HG03558 (cell line): ENCODE measurements around the gene DNAJC1.
"Not testable (repeated sequence)": the region's sequence is repeated elsewhere in the genome, so short reads cannot be mapped to it uniquely, and the experiment has no call there.

Source experiments
- ATAC-seq: cut with Tn5 transposase; IDR thresholded peaks from one replicate; pipeline ENCODE4 v1.9.1; 2021; ENCODE audit warnings: moderate number of reproducible peaks; ENCODE audit not compliant: unreplicated experiment; ENCODE audit errors: extremely low read depth

The DNAJC1 gene

GRCh38 chr10:21919906-21920305 is 83.6 kb downstream of the DNAJC1 start:
- ATAC-seq = no peak

DNA sequence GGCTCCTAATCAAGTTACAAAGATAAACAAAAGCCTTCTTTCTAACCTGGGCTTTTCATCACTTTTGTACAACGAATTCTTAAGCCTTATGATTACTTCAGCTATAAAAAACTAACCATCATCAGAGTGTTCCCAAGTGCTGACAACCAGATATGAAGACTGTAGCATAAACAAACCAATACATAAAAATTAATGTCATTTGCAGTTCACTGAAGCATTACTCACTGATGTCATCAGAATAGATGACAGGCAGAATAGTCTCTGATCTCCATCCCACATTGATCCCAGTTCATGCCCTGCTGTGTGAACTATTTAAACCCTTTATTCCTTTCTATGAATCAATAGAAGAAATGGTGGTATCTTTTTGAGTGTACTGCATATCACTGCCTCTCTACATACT is 84.4 kb downstream of the DNAJC1 start:
- ATAC-seq = no peak

DNA sequence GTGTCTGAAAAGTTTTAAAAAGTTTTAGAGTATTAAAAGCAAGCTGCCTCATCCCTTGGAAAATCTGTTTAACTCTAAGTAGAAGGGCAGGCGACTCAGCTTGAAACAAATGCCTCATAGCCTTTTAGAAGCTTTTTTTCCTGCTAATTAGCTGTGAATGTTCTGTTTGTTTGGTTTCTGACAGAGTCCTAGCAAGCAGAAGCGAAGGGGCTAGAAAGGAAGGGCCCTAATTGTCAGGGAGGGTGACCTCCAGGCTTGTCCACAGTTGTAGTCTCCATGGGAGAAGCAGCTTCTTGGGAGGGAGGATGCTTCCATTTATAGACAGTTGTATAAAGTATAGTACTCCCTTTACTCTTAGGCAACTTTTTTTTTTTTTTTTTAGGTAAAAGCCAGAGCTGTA is 90.9 kb downstream of the DNAJC1 start:
- no peak for ATAC-seq

DNA sequence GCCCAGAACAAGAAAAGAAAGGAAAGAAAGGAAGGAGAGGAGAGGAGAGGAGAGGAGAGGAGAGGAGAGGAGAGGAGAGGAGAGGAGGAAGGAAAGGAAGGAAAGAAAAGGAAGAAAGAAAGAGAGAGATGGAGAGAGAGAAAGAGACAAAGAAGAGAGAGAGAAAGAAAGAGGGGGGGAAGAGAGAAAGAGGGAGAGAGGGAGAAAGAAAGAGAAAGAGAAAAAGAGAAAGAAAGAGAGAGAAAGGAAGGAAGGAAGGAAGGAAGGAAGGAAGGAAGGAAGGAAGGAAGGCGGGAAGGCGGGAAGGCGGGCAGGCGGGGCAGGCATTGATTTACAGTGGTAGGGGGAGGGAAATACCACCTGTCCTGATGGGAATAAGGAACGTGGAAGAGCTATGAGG is 92.7 kb downstream of the DNAJC1 start:
- ATAC-seq = no peak

DNA sequence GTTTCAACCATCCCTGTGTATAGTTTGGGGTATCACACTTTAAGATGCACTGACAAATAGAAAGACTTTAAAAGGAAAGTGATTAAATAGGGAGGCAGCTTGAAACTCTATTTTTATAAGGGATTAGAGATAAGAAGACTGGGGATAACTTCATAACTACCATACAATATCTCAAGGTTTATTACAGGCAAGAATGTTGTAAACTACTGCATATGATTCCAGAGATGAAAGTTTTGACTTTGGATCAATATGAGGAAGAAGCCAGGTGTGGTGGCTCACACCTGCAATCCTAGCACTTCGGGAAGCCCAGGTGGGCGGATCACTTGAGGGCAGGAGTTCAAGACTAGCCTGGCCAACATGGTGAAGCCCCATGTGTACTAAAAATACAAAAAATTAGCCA is 96.1 kb downstream of the DNAJC1 start:
- no peak for ATAC-seq

- ATAC-seq = no peak
Observed at GRCh38 chr10:21904930-21905329, 98.6 kb downstream of the DNAJC1 start.

DNA sequence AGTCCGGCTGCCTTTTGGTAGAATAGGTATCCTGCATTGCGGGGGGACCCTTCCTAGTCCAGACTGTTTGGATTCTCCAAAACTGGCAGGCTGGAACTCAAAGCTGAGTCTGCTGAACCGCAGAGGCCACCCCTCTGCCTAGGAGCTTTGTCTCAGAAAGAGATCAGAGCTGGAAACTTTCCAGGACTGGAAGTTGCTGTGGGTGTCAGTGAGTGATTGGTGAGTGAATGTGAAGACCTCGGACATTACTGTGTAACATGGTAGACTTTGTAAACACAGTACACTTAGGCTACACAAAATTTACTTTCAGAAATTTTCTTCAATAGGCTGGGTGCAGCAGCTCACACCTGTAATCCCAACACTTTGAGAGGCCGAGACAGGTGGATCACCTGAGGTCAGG is 103.8 kb downstream of the DNAJC1 start:
- no peak for ATAC-seq

DNA sequence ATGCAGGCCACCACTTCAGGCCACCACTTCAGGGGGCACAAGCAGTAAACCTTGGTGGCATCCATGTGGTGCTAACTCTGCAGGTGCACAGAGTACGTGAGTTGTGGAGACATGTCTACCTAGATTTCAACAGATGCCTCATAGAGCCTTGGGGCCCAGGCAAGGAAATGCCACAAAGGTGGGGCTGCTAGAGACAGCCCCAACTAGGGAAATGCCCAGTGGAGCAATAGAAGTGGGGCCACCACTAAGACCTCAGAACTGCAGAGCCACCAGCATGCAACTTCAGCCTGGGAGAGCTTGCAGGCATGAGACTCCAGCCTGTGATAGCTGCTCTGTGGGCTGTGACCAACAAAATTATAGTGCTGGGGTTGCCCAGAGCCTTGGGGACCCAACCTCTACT is 107.6 kb downstream of the DNAJC1 start:
- ATAC-seq = no peak

GRCh38 chr10:21894648-21895342 is 108.7 kb downstream of the DNAJC1 start:
- no peak for ATAC-seq

GRCh38 chr10:21891439-21891838 is 112.1 kb downstream of the DNAJC1 start:
- ATAC-seq = no peak

- no peak for ATAC-seq
Observed at GRCh38 chr10:21889477-21890275, 113.9 kb downstream of the DNAJC1 start.

DNA sequence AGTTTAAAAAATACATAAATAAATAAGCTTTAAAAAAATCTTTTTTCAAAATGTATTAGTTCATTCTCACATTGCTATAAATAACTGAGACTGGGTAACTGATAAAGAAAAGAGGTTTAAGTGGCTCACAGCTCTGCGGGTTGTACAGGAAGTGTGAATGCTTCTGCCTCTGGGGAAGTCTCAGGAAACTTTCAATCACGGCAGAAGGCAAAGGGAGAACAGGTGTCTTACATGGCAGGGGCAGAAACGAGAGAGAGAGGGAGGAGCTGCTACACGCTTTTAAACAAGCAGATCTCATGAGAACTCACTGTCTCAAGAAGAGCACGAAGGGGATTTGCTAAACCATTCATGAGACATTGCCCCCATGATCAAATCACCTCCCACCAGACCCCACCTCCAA is 114.6 kb downstream of the DNAJC1 start:
- ATAC-seq = peak; percentile 93

DNA sequence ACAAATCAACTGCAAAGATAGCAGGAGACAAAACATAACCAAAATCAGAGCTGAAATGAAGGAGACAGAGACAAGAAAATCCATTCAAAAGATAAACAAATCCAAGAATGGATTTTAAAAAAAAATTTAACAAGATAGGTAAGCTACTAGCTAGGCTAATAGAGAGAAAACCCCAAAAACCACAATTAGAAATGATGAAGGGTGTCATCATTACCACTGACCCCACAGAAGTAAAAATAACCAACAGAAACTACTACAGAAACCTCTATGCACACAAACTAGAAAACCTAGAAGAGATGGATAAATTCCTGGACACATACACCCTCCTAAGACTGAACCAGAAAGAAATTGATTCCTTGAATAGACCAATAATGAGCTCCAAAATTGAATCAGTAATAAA is 117.6 kb downstream of the DNAJC1 start:
- ATAC-seq = no peak

DNA sequence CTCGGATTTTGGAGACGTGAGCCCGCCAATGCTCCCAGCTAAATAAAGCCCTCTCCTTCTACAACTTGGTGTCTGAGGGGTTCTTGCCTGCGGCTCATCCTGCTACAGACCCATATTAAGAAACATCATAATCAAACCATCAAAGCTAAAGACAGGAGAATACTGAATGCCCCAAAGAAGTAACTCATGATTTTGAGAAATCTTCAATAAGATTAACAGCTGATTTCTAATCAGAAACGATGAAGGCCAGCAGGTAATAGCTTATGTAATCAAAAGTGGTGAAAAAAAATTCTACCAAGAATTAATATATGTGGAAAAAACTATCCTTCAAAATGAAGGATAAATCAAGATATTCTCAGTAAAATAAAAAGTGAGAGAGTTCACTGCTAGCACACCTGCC is 130.3 kb downstream of the DNAJC1 start:
- ATAC-seq = no peak

GRCh38 chr10:21872771-21873170 is 130.8 kb downstream of the DNAJC1 start:
- ATAC-seq = not testable (repeated sequence)

GRCh38 chr10:21870849-21871248 is 132.7 kb downstream of the DNAJC1 start:
- ATAC-seq = no peak

GRCh38 chr10:21869087-21869486 is 134.4 kb downstream of the DNAJC1 start:
- not testable (repeated sequence) for ATAC-seq

GRCh38 chr10:21860718-21861117 is 142.8 kb downstream of the DNAJC1 start:
- ATAC-seq = no peak

GRCh38 chr10:21858455-21858854 is 145.1 kb downstream of the DNAJC1 start:
- ATAC-seq = no peak

DNA sequence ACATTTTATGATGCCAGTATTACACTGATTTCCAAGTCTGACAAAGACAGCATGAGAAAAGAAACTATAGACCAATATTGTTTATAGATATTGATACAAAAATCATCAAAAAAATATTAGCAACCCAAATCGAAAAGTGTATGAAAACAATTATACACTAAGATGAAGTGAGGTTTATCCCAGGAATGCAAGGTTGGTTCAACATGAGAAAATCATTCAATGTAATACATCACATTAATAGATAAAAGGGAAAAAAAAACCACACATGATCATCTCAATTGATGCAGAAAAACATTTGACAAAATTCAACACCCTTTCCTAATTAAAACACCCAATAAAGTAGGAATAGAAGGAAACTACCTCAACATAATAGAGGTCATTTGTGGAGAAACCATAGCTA is 153.9 kb downstream of the DNAJC1 start:
- no peak for ATAC-seq

GRCh38 chr10:21843645-21844044 is 159.9 kb downstream of the DNAJC1 start:
- ATAC-seq = no peak

DNA sequence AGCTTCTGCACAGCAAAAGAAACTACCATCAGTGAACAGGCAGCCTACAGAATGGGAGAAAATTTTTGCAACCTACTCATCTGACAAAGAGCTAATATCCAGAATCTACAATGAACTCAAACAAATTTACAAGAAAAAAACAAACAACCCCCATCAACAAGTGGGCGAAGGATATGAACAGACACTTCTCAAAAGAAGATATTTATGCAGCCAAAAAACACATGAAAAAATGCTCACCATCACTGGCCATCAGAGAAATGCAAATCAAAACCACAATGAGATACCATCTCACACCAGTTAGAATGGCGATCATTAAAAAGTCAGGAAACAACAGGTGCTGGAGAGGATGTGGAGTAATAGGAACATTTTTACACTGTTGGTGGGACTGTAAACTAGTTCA is 162.3 kb downstream of the DNAJC1 start:
- not testable (repeated sequence) for ATAC-seq
